ENCODE data around the gene NID1.

DNA sequence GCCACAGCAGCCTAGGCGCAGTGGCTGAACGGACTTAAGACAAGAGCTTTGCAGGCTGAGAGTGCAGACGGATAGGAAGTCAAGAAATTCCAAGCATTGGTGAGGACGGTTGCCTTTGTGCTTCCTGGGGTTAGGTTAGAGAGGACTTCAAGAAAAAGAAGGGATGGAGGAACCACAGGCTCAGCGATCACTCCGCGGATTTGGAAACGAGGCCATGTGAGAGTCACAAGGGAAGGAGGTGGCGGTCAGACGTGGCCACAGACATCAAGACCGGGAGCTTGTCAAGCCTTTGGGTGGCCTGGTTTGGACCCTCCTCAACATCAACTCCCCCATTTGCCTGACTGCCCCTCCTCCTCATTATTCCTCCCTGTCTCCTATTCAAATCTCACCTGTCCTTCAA, 62.3 kb downstream of the NID1 start:
- TF ChIP-seq, protein P1, sequence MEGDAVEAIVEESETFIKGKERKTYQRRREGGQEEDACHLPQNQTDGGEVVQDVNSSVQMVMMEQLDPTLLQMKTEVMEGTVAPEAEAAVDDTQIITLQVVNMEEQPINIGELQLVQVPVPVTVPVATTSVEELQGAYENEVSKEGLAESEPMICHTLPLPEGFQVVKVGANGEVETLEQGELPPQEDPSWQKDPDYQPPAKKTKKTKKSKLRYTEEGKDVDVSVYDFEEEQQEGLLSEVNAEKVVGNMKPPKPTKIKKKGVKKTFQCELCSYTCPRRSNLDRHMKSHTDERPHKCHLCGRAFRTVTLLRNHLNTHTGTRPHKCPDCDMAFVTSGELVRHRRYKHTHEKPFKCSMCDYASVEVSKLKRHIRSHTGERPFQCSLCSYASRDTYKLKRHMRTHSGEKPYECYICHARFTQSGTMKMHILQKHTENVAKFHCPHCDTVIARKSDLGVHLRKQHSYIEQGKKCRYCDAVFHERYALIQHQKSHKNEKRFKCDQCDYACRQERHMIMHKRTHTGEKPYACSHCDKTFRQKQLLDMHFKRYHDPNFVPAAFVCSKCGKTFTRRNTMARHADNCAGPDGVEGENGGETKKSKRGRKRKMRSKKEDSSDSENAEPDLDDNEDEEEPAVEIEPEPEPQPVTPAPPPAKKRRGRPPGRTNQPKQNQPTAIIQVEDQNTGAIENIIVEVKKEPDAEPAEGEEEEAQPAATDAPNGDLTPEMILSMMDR (IDR thresholded peaks at IDR 0.05 in 8 of 11, conservative IDR thresholded peaks at IDR 0.05 in 3 of 11), result no peak
- no peak for TF ChIP-seq POLR2A (IDR thresholded peaks at IDR 0.05)

Measured in spleen (tissue), 7 donors.